Transverse colon (tissue), 3 donors: ENCODE data around the gene SRPK2.

ENCODE experiments used
- CTCF ChIP-seq, 5 experiments: fragments of 200-600 bp in 3 of 5; fragments of 450-650 bp in 2 of 5; sonication (generic) in 3 of 5; IDR thresholded peaks; 1 replicate in 2 of 5; 2 replicates in 3 of 5; pipeline ENCODE4 v1.5.1; 2016 to 2017; ENCODE audit warnings: antibody characterized with exemption in 5 of 5, inconsistent platforms in 3 of 5, mild to moderate bottlenecking in 2 of 5, moderate library complexity in 1 of 5
- EP300 ChIP-seq: sonication (generic); formaldehyde crosslinking; IDR thresholded peaks from one replicate; pipeline ENCODE4 v1.6.1; 2017; ENCODE audit warnings: antibody characterized with exemption, low read depth

DNA sequence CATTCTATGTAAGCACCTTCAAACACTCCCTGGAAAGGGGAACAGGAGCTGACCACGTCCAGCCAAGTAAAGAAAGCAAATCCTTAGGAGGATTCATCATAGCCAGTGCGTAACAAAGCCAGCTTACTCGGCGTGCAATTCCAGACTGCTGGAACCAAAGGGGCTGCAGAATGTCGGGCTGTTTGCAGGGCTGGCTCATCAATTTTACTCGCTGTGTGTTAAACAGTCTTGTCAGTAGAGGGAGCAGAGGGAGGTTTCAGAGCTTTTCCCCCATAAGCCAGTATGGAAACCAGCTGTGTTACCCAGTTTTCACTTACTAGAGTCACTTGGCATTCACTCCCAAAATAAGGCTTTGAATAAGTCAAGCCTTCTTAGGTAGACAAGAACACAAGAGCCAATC, 247.7 kb downstream of the SRPK2 start:
- TF ChIP-seq CTCF (IDR thresholded peaks at IDR 0.05) (peak in 3 of 5 experiments; percentile 13 to 21 (median 16)), EP300 (no peak)
